Peyer's patch (tissue), 4 donors: ENCODE results near the gene SULT1A2. TPM values are rescaled to one million over a fixed set of nuclear protein-coding genes. Genes with fewer than 3 reads are reported as not detected.
"Not testable (repeated sequence)": the region's sequence is repeated elsewhere in the genome, so short reads cannot be mapped to it uniquely, and the experiment has no call there.

Source experiments
- DNase-seq, 3 donors: peaks; one replicate each; pipeline ENCODE4 v3.0.0-alpha.2; 2017 to 2019
- H3K27ac ChIP-seq, 4 donors: fragments of 200-600 bp; sonication (generic); one replicate each; pipeline ENCODE4 v1.5.1; 2016 to 2019
- H3K27me3 ChIP-seq, 2 donors: fragments of 200-600 bp; sonication (generic); one replicate each; pipeline ENCODE4 v1.5.1; 2019
- H3K36me3 ChIP-seq, 3 donors: fragments of 200-600 bp; sonication (generic); one replicate each; pipeline ENCODE4 v1.5.1; 2016 to 2019
- H3K4me1 ChIP-seq, 4 donors: fragments of 200-600 bp; sonication (generic); one replicate each; pipeline ENCODE4 v1.5.1; 2016 to 2019
- H3K4me3 ChIP-seq, 4 donors: fragments of 200-600 bp; sonication (generic); 1 replicate in 3 of 4; 2 replicates in 1 of 4; pipeline ENCODE4 v1.5.1; 2016 to 2019; ENCODE audit warnings: mild to moderate bottlenecking in 1 of 4
- H3K9me3 ChIP-seq, 4 donors: fragments of 200-600 bp; sonication (generic); one replicate each; pipeline ENCODE4 v1.5.1; 2016 to 2019; ENCODE audit warnings: mild to moderate bottlenecking in 1 of 4
- POLR2A ChIP-seq, 2 donors: fragments of 450-650 bp; IDR thresholded peaks; one replicate each; pipeline ENCODE4 v1.5.1; 2017; ENCODE audit warnings: antibody characterized with exemption in 2 of 2, mild to moderate bottlenecking in 2 of 2, moderate library complexity in 2 of 2
- total RNA-seq, 4 donors: library from RNA; depleted of rRNA; stranded (reverse); fragments of >200 nt; gene quantifications; one replicate each; pipeline ENCODE4 v1.1.0, GENCODE V29; 2016
- TF ChIP-seq, protein P1 (sequence below), 6 experiments: fragments of 450-650 bp in 4 of 6; fragments of 200-600 bp in 2 of 6; sonication (generic) in 1 of 6; IDR thresholded peaks; one replicate each; pipeline ENCODE4 v1.5.1; 2017 to 2019; ENCODE audit warnings: antibody characterized with exemption in 6 of 6, mild to moderate bottlenecking in 3 of 6, moderate library complexity in 1 of 6

The SULT1A2 gene
- total RNA-seq, 4 donors from 2014 or later: 26.4 to 241 (median 178) TPM

DNA sequence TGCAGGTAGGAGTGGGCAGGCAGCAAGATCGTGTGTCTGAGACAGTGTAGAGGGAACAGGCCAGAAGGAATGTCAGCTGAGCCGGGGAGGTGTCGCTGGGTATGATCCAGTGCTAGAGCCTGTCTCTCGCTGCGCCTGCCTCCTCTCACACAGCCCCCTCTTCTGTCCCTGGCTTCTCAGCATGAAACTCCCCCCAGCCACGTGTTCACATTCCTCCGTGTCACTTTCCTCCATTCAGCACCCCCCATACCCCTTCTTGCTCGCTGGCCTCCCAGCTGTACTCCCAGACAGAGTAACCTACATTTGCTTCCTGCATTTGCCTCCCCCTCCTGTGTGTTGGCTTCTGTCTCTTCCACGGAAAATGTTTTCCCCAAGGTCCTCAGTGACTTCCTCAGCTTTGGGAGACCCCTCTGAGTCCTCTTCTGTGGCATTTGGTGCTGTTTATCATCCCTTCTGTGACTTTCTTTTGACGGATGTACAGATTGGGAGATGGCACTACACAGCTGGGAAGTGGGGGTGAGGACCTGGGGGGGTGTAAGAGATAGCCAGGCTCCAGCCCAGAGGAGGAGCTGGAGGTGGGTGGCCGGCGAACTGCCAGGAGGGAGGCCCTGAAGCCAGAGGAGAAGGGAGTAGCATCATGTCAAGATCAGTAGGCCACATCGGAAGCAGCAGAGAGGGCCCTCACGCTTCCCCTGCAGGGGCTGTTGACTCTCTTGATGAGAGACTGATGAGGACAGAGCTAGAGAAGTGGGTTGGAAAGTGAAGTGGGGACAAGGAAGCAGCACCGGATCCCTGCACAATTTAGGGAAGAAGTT, 23.9 kb downstream of the SULT1A2 start:
- DNase-seq: no peak
- H3K4me1 ChIP-seq: peaks cover 0 to 18% (median 0%) of the 10 kb centered on the region in 4 donors
- TF ChIP-seq POLR2A (IDR thresholded peaks at IDR 0.05): no peak
- TF ChIP-seq, protein P1, sequence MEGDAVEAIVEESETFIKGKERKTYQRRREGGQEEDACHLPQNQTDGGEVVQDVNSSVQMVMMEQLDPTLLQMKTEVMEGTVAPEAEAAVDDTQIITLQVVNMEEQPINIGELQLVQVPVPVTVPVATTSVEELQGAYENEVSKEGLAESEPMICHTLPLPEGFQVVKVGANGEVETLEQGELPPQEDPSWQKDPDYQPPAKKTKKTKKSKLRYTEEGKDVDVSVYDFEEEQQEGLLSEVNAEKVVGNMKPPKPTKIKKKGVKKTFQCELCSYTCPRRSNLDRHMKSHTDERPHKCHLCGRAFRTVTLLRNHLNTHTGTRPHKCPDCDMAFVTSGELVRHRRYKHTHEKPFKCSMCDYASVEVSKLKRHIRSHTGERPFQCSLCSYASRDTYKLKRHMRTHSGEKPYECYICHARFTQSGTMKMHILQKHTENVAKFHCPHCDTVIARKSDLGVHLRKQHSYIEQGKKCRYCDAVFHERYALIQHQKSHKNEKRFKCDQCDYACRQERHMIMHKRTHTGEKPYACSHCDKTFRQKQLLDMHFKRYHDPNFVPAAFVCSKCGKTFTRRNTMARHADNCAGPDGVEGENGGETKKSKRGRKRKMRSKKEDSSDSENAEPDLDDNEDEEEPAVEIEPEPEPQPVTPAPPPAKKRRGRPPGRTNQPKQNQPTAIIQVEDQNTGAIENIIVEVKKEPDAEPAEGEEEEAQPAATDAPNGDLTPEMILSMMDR (IDR thresholded peaks at IDR 0.05): no peak
- H3K27ac ChIP-seq: no peak overlapping the region
- H3K36me3 ChIP-seq: no peaks in the 10 kb centered on the region
- no peak overlapping the region for H3K4me3 ChIP-seq
- H3K9me3 ChIP-seq: no peaks in the 10 kb centered on the region
- H3K27me3 ChIP-seq: no peaks in the 10 kb centered on the region

DNA sequence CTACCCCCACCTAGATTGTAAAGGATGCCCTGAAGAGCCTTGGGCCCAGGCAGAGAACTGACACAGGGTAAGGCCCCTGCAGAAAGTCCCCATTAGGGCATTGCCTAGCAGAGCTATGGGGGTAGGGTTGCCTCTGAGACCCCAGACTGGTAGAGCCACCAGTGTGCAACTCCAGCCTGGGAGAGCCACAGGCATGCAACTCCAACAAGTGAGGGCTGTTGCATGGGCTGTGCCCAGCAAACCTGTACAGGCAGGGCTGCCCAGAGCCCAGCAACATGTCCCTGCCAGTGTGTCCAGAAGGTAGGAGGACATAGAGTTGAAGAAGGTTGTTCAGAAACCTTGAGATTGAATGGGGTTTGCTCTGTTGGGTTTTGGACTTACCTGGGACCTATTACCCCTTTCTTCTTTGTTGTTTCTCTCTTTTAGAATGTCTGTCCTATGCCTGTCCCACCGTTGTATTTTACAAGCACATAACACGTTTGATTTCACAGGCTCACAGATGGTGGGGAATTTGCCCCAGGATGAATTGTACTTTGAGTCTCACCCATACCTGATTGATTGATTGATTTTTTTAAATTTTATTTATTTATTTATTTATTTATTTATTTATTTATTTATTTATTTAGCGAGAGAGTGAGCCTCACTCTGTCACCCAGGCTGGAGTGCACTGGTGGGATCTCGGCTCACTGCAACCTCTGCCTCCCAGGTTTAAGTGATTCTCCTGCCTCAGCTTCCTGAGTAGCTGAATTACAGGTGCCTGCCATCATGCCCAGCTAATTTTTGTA, 26.7 kb downstream of the SULT1A2 start:
- H3K9me3 ChIP-seq: no peaks in the 10 kb centered on the region
- H3K27me3 ChIP-seq: no peaks in the 10 kb centered on the region
- no peaks in the 10 kb centered on the region for H3K36me3 ChIP-seq
- no peak overlapping the region for H3K4me3 ChIP-seq
- H3K4me1 ChIP-seq: peaks cover 0 to 18% (median 0%) of the 10 kb centered on the region in 4 donors
- H3K27ac ChIP-seq: no peak overlapping the region
- no peak for DNase-seq
- TF ChIP-seq POLR2A (IDR thresholded peaks at IDR 0.05): no peak
- TF ChIP-seq, protein P1 (IDR thresholded peaks at IDR 0.05): no peak

DNA sequence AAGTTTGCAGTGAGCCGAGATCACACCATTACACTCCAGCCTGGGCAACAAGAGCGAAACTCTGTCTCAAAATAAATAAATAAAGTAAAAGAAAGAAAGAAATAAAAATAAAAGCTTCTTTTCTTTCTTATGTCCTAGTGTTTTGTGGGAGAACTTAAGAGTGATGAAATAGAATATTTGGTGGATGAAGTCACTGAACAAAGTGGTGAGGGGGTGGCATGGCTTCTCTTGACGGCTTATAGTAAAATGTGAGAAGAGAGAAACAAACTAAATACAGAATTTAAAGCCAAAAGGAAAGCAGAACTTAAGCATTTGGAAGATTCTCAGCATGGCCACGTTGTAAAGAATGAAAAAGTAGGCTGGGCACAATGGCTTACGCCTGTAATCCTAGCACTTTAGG, 27.8 kb downstream of the SULT1A2 start:
- Histone ChIP-seq H3K36me3 (no peaks in the 10 kb centered on the region), H3K4me3 (no peak overlapping the region), H3K9me3 (no peaks in the 10 kb centered on the region), H3K27me3 (no peaks in the 10 kb centered on the region), H3K27ac (no peak overlapping the region), H3K4me1 (peaks cover 0 to 18% (median 0%) of the 10 kb centered on the region in 4 donors)
- DNase-seq: no peak
- TF ChIP-seq, protein P1 (IDR thresholded peaks at IDR 0.05): no peak
- TF ChIP-seq POLR2A (IDR thresholded peaks at IDR 0.05): no peak

DNA sequence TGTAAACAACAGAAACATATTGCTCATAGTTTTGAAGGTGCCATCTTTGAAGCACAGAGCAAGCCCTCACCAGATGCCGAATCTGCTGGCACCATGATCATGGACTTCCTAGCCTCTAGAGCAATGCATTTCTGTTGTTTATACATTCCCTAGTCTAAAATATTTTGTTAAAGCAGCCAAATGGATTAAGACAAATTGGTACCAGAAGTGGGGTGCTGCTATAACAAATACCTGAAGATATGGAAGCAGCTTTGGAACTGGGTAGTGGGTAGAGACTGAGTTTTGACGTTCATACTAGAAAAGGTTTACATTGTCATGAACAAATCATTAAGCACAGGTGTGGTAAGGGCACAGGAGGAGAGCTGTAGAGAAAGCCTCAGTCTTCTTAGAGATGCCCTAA, 29.6 kb downstream of the SULT1A2 start:
- Histone ChIP-seq H3K27me3 (no peaks in the 10 kb centered on the region), H3K36me3 (no peaks in the 10 kb centered on the region), H3K27ac (no peak overlapping the region), H3K9me3 (no peaks in the 10 kb centered on the region), H3K4me3 (no peak overlapping the region), H3K4me1 (peaks cover 0 to 5% (median 0%) of the 10 kb centered on the region in 4 donors)
- TF ChIP-seq POLR2A (IDR thresholded peaks at IDR 0.05): no peak
- TF ChIP-seq, protein P1 (IDR thresholded peaks at IDR 0.05): no peak
- no peak for DNase-seq

DNA sequence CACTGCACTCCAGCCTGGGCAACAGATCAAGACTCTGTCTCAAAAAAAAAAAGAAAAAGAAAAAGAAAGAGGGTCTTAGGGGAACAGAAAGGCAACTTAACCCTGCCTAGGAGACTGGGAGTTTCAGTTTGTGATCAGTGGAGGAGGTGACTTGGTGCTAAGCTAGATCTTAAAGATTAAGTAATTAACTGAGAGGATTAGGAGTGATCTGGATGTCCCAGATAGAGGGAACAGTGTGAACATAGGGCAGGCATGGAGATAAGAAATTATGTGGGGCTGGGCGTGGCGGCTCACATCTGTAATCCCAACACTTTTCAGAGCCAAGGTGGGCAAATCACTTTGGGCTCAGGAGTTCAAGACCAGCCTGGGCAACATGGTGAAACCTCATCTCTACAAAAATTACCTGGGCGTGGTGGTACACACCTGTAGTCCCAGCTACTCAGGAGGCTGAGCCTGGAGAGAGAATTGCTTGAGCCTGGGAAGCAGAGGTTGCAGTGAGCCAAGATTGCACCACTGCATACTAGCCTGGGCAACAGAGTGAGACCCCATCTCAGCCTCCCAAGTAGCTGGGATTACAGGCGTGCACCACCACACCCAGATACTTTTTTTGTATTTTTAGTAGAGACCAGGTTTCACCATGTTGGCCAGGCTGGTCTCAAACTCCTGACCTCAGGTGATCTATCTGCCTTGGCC, 30.5 kb downstream of the SULT1A2 start:
- H3K4me3 ChIP-seq, H3K27me3 ChIP-seq, H3K9me3 ChIP-seq, H3K36me3 ChIP-seq, DNase-seq, H3K4me1 ChIP-seq, H3K27ac ChIP-seq: not testable (repeated sequence)
